Stimulated activated CD4-positive, alpha-beta T cell treated with anti-CD3 and anti-CD28 coated beads, Interleukin-1b, Interleukin-23, amount 100 ng/mL, for 24 hours (primary cell): ENCODE results near the gene PCBP1.
"Not testable (repeated sequence)": the region's sequence is repeated elsewhere in the genome, so short reads cannot be mapped to it uniquely, and the experiment has no call there.

Experiments used
- DNase-seq, 4 experiments: peaks; one replicate each; pipeline ENCODE4 v3.0.0-alpha.2; 2020; ENCODE audit warnings: low read depth in 4 of 4, low spot score in 1 of 4

The PCBP1 gene

DNA sequence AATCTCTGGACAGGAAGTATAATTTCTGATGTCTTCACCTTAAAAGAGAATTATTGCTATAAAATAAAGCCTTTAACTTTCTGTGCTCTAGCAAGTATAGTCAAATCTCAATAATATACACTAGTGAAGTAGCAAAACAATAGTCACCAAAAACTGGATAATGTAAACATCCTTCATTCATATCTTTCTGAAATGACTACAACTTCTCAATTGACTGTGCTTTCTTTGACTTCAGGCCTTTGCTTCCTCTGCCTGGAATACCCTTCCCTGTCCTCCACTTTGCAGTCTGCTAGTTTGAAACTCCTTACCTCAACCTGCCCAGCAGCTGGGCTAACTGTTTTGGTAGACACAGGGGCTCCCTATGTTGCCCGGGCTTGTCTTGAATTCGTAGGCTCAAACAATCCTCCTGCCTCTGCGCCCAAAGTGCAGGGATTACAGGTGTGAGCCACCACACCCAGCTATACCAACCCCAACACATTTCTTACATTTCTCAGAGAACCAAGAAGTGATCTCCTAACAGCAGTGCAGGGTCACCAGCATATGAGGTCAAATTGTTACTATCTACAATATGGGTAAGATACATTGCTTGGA is 6.6 kb upstream of the PCBP1 start:
- DNase-seq, result no peak

GRCh38 chr2:70081221-70081620 is 6.1 kb upstream of the PCBP1 start:
- DNase-seq, result no peak

DNA sequence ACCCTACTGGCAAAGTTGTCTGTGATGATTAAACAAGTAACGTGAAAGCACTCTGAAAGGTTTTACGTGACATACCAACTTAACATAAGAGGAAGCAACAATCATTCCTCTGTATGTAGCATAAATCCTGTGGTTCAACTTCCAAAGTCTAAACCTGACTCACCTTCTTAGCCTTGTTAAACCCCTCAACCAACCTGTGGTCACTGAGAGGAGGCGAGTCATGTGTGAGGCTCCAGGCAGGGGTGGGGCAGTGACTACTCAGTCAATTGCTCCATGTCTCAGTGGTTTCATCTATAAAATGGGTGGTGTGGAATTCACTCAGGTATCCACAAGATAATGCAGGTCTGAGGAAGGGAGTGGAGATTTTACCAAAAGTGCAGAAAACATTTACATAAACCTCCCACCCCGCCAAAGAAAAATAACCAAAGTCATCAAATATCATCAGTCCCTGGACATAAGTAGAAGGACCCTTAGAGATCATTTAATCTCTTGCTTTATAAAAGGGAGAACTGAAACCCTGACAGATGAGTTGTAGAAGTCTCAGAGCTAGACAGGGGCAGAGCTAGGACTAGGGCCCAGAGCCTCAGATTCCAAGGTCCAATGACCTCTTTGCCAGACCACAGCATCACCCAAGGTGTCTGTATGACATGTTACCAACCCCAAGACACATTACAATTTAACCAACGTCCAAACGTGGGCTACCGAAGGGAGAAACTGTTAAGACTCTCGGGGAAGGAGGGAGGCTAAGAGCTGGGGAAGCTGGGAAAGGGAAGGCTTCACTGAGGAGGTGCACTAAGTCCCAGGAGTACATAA is 3.7 kb upstream of the PCBP1 start:
- DNase-seq, result no peak

DNA sequence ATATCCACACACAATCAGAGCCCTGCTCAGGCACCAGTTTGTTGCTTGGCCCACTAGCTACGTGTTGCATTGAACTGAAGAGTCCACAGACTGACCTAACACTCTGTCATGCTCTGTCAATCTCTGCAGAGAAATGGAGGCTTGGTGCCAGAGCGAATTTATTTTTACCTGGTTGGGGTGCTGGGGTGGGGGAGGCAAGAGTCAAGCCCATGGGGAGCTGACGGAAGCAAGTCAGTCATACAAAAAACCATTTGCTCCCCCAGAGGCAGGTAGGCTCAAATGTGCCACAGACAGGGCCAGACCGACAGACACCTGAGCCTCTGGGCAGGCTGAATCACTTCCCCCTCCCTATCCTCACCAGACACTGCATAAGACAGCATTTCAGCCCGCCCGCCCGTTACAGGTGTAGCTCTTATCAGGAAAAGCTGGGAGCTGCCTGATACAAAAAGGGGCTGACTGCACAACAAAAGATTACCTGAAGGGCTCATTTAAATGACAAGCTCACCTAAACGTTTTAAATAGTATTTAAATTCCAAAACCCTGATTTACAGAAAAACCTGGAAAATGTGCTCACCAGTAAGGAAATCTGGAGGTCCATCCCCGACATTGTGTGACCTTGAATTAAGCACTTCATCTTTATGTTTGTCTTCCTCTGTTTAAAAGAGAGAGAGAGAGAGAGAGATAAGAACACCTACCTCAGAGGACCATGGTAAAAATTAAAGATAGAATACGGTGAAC is 2.1 kb upstream of the PCBP1 start:
- DNase-seq, result peak in 1 of 4 experiments; percentile 45

DNA sequence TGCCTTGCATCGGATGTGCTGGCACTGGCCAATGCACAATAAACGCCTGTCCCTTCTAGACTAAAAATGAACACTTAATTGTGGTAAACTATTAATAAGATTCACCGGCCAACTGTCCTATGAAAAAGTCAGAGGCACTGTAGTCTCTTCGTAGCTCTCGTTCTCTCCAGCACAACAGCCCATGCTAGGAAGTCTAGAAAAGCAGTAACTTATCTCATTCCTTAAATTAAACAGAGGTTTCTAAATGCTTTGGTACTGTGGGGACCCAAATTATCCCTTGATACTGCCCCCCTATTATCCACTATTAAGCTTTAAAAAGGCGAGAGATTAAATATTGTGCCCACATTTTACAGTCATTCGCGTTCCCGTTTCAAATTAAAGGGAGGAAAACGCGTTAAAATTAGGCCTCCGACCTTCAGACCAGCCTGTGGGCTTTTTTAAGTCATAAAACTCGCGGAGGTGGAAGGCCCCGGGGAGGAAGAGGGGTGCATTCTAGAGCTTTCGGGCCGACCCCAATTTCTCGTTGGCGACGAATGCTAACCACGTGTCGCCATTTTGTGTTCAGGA is 1.5 kb upstream of the PCBP1 start:
- DNase-seq, result no peak

DNA sequence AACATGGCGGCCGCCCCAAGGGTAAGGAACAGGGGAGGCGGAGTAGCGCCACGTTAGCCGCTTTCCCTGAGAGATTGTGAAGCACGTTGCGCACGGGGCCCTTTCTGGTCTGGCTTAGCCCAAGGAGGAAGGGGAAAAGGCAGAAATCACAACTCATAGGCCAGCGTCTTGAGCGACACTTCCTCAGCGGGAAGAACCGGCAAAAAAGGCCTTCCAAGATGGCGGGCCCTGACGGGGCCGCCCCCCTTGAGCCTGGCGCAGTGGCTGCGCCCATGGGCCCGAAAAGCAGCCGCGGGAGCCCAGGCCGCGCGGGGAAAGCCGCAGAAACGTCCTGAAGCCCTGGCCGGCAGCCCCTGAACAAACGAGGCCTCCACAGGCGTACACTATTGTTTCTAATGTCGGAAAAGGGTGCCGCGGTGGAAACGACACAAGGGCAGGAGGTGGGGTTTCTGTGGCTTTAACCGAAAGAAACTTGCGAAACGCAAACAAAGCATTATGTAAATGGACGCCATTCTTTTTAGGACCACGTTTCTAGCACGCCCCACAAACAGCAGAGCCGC is 919 bp upstream of the PCBP1 start:
- DNase-seq, result peak in 3 of 4 experiments; percentile 44 to 62 (median 55)

GRCh38 chr2:70087702-70088597 is 673 bp downstream of the PCBP1 start:
- no peak for DNase-seq

- DNase-seq, result no peak
Measured at GRCh38 chr2:70088598-70089219, 1.4 kb downstream of the PCBP1 start.

- DNase-seq, result no peak
Measured at GRCh38 chr2:70089220-70089982, 2.1 kb downstream of the PCBP1 start.

DNA sequence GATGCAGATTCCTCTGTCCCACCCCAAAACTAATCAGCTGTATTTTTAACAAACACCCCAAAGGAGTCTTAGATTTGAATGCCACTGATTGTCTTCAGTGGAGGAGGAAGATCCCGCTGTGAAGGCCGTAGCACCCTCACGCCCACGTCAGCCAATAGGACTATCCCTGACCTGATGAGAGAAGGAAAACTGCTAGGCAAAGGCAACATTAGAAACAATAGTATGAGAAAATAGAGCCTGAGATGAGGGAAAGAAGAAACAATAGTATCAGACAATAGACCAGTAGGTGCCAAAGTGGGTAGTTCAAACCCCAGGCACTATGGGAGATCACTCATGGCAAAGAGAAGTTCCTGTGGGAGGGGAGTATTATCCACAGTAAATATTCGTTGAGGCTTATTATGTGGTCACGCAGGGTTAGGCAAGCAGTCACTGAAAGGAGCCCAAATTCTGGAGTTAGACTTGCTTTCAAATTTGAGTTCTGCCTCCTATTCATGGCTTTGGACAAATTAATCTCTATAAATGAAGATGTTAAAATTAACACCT is 2.8 kb downstream of the PCBP1 start:
- DNase-seq, result no peak

DNA sequence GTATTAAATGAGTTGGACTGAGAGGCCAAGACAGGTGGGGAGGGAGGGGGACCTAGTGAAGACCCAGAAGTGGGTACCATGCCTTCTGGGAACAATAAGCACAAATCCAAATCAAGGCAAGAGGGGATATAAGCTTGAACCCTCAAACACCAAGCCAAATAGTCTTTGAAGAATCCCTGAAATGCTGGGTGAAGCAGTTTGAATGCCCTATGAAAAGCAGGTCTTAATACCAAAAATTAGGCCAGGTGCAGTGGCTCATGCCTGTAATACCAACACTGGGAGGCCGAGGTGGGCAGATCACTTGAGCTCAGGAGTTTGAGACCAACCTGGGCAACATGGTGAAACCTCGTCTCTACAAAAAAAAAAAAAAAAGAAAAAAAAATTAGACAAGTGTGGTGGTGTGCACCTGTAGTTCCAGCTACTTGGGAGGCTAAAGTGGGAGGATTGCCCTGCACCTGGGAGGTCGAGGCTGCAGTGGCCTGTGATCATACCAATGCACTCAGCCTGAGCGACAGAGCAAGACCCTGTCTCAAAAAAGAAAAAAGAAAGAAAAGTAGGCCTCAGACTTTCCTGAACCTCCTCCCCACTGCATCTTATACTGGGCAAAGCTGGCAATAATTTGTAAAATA is 3.5 kb downstream of the PCBP1 start:
- DNase-seq, result no peak

DNA sequence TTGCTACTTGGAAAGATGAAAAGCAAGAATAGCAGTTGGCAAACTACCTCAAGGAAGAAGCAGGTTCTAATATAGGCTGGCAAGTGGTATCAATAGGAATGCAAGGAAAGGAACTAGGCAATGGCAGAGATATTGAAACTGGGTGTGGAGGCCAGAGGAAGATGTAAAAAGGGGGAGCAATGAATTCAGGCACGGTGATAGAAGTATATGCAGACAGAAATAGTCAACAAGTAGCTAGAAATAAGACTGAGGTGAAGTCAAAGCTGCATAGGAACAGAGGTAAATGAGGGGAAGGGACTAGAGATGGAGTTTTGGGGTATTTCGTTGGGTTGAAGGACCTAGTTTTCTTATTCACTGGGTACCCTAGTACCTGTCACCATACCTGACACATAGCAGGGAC is 4.1 kb downstream of the PCBP1 start:
- DNase-seq, result no peak

DNA sequence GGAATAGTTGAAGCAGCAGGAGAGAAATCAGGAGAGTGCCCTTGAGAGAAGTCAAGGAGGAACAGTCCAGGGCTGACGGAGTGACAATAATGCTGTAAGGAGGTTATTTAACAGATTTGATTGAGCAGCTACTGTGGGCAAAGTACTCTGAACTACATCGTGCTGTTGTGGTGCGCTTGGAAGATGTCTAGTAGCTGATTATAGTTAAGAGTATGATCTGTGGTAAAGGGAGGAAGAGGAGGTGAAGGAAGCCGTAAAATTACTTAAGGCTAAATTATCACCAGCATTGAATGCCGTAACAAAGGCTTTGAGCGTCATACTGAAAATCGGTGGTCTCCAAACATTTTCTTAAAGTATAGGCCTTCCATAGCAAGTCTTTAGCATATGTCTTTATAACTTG is 4.5 kb downstream of the PCBP1 start:
- no peak for DNase-seq

- DNase-seq, result not testable (repeated sequence)
Measured at GRCh38 chr2:70092576-70093243, 5.4 kb downstream of the PCBP1 start.

DNA sequence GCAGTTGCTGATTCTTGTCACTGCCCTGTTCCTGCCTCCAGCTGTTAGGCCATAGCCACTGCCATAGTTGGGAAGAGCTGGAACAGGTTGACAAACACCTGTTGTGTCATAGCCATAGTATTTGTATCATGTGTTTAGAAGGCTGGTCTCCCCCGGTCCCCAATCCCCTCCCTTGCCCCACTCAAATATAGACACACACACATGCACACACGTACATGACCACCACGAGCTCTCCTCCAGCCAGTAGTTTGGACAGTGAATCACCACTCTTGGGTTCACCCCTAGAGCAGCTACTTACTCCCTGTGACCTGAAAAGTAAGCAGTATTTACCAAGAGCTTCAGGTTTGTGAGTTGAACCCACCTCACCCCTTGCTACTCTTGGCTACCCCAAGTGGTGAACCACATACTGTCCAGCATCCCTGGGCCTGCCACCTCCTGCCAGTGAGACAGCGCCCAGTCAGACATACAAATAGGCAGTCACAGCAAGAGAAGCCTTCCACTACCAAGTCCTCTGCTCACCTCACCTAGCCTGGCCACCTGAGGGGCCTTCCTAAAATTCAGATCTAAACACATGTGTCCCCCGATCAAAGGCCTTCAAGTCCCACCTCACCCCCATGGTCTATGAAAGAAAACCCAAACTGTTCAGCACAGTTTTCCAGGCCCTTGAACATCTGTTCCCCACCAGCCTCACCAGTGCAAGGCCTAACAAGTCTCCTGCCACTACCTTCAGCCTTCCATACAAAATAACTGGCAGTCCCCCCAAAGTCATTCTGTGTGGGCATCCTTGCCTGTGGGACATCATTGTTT is 7.1 kb downstream of the PCBP1 start:
- DNase-seq, result no peak

DNA sequence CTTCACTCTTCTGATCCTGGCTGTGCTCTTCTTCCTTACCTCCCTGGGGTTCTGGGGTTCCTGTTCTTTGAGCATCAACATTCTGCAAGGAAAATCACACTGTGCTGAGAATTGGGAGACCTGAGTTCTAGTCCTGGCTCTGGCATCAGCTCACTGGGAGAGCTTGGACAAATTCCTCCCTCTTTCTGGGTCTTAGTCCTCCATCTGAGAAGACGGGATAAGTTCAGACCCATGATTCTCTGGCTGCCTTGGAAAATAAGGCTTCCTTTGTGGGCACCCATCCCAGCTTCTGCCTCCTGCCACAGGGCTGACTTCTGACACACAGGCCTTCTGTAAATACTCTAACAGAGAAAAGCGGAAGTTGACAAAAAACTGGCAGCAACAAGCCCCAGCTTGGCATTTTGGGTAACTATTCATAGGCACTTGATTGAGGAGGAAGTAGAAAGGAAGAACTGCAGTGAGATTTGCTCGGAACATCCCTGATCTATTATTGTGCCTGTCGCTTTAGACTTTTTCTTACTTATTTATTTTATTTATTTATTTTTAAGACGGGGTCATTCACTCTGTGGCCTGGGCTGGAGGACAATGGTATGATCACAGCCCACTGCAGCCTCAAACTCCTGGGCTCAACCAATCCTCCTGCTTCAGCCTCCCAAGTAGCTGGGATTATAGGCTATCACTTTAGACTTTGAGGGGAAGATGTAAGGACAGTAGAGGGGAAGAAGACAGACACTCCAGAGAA is 7.9 kb downstream of the PCBP1 start:
- no peak for DNase-seq
